Karpas-422 (cell line): ENCODE measurements around the gene CSTB. TPM values are rescaled to one million over a fixed set of nuclear protein-coding genes. Genes with fewer than 3 reads are reported as not detected.

ENCODE experiments used
- DNase-seq: peaks from one replicate; pipeline ENCODE4 v3.0.0-alpha.2; 2015
- H2AFZ ChIP-seq: fragments of 200-600 bp; sonication (generic); 2 replicates; pipeline ENCODE4 v1.6.1; 2014; ENCODE audit warnings: antibody characterized with exemption, low read length, mixed read lengths
- H3K27ac ChIP-seq: fragments of 200-600 bp; sonication (generic); 2 replicates; pipeline ENCODE4 v1.5.1; 2014; ENCODE audit warnings: mild to moderate bottlenecking, low read length, moderate library complexity
- H3K27me3 ChIP-seq: fragments of 200-600 bp; sonication (generic); 2 replicates; pipeline ENCODE4 v1.6.1; 2014; ENCODE audit warnings: low read length, mixed read lengths
- H3K36me3 ChIP-seq: fragments of 200-600 bp; sonication (generic); 2 replicates; pipeline ENCODE4 v1.6.1; 2014; ENCODE audit warnings: low read length, mixed read lengths; ENCODE audit not compliant: insufficient read depth
- H3K4me1 ChIP-seq: fragments of 200-600 bp; sonication (generic); 2 replicates; pipeline ENCODE4 v1.6.1; 2014; ENCODE audit warnings: mild to moderate bottlenecking, low read length, mixed read lengths
- H3K4me2 ChIP-seq: fragments of 200-600 bp; sonication (generic); 2 replicates; pipeline ENCODE4 v1.6.1; 2014; ENCODE audit warnings: low read length, low read depth, mild to moderate bottlenecking; ENCODE audit not compliant: poor library complexity, severe bottlenecking
- H3K4me3 ChIP-seq: fragments of 200-600 bp; sonication (generic); 2 replicates; pipeline ENCODE4 v1.5.1; 2014; ENCODE audit warnings: mild to moderate bottlenecking, antibody characterized with exemption, low read length, mixed read lengths
- H3K79me2 ChIP-seq: fragments of 200-600 bp; sonication (generic); 2 replicates; pipeline ENCODE4 v1.6.1; 2014; ENCODE audit warnings: mild to moderate bottlenecking, low read length, mixed read lengths
- H3K9ac ChIP-seq: fragments of 200-600 bp; sonication (generic); 2 replicates; pipeline ENCODE4 v1.6.0; 2014; ENCODE audit warnings: low read length
- H3K9me2 ChIP-seq: fragments of 200-600 bp; sonication (generic), shearing (Covaris generic); replicated peaks from 2 replicates; pipeline ENCODE4 v1.6.0; 2014; ENCODE audit warnings: mild to moderate bottlenecking, low read length, moderate library complexity; ENCODE audit not compliant: insufficient read depth
- H3K9me3 ChIP-seq: fragments of 300-700, 200-600 bp; sonication (generic); 2 replicates; pipeline ENCODE4 v1.6.1; 2014; ENCODE audit warnings: low read length, mixed read lengths
- H4K20me1 ChIP-seq: fragments of 200-600 bp; sonication (generic); 2 replicates; pipeline ENCODE4 v1.6.1; 2014; ENCODE audit warnings: mild to moderate bottlenecking, antibody characterized with exemption, low read length, low read depth; ENCODE audit not compliant: insufficient read depth
- total RNA-seq: library from RNA; depleted of rRNA; stranded (reverse); fragments of >200 nt; shearing (Covaris generic); gene quantifications from 2 replicates; pipeline ENCODE4 v1.2.3, GENCODE V29; 2014; ENCODE audit warnings: low replicate concordance

The CSTB gene
- total RNA-seq, 1 experiment from 2014 or later: 28.0 TPM

DNA sequence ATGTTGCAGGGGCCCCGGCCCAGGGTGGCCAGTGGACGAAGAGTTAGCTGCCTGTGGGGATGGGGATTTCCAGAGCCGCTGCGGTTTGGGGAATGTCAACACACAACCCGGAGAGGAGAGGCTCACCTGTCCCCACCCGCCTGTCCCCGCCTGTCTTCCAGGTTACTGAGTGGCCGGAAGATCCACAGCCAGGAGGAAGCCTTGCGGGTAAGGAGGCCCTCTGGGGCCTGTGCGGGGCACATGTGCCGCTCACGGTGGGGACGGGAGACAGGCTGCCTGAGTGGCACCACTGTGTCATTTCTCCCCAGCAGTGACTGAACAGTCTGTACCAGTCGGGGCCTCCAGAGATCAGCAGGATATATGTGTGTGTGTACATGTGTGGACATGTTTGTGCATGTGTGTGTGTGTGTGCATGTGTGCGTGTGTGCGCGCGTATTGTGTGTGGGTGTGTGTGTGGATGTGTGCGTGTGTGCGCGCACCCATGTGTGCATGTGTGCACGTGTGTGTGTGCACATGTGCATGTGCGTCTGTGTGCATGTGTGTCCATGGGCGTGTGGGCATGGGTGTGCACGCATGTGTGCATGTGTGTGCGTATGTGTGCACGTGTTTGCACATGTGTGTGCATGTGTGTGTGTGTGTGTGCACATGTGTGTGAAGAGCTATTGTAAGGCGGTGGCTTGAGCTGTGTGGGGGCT, 25.6 kb downstream of the CSTB start:
- H3K4me1 ChIP-seq: peaks cover 6% of the 10 kb centered on the region; the same call in 1 of the 2 replicates
- H2AFZ ChIP-seq: no peak overlapping the region
- H4K20me1 ChIP-seq: no peaks in the 10 kb centered on the region
- DNase-seq: no peak
- no peak overlapping the region for H3K27ac ChIP-seq
- no peak overlapping the region for H3K4me2 ChIP-seq
- H3K27me3 ChIP-seq: no peaks in the 10 kb centered on the region
- peaks cover 11% of the 10 kb centered on the region for H3K36me3 ChIP-seq
- H3K4me3 ChIP-seq: no peak overlapping the region
- H3K79me2 ChIP-seq: no peaks in the 10 kb centered on the region
- H3K9me2 ChIP-seq: no peaks in the 10 kb centered on the region
- H3K9ac ChIP-seq: no peak overlapping the region
- no peaks in the 10 kb centered on the region for H3K9me3 ChIP-seq

GRCh38 chr21:43749651-43750262, 26.4 kb downstream of the CSTB start:
- Histone ChIP-seq H3K9ac (no peak overlapping the region), H3K4me1 (peaks cover 6% of the 10 kb centered on the region; the same call in 1 of the 2 replicates), H3K36me3 (peaks cover 10% of the 10 kb centered on the region; the same call in 1 of the 2 replicates), H3K27ac (no peak overlapping the region), H3K4me2 (no peak overlapping the region), H3K79me2 (no peaks in the 10 kb centered on the region), H3K9me3 (no peaks in the 10 kb centered on the region), H3K27me3 (no peaks in the 10 kb centered on the region), H2AFZ (no peak overlapping the region), H3K4me3 (no peak overlapping the region), H4K20me1 (no peaks in the 10 kb centered on the region), H3K9me2 (no peaks in the 10 kb centered on the region)
- DNase-seq: no peak

- Histone ChIP-seq H3K4me3 (no peak overlapping the region), H3K9me3 (no peaks in the 10 kb centered on the region), H3K27ac (no peak overlapping the region), H3K9ac (no peak overlapping the region), H3K4me2 (no peak overlapping the region), H2AFZ (no peak overlapping the region), H4K20me1 (no peaks in the 10 kb centered on the region), H3K27me3 (no peaks in the 10 kb centered on the region), H3K36me3 (peaks cover 4% of the 10 kb centered on the region; the same call in 1 of the 2 replicates), H3K79me2 (no peaks in the 10 kb centered on the region), H3K4me1 (peaks cover 6% of the 10 kb centered on the region; the same call in 1 of the 2 replicates), H3K9me2 (no peaks in the 10 kb centered on the region)
- DNase-seq: no peak
These were observed 27.5 kb downstream of the CSTB start for GRCh38 chr21:43748622-43749021.

DNA sequence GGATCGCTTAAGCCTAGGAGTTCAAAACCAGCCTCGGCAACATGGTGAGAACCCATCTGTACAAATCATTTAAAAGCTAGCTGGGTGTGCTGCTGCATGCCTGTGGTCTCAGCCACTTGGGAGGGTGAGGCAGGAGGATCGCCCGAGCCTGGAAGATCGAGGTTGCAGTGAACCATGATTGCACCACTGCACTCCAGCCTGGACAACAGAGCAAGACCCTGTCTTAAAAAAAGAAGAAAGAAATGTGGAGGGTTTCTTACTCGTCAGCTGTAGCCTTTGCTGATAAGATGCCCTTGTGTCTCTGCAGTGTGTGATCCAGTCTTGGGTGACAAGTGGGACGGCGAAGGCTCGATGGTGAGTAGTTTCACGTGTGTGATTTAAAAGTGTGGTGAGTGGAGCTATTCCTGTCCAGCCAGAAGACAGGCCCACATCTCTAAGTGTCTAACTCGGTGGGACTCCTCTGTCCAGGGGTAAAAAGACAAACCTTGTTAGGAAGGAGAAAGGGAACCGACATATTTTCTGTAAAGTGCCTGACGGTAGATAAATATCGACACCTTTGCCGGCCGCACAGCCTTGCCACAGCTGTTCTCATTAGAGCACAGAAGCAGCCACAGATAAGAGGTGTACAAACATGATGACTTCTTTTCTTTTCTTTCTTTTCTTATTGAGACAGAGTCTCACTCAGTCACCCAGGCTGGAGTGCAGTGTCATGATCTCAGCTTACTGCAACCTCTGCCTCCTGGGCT, 30.2 kb downstream of the CSTB start:
- Histone ChIP-seq H3K36me3 (no peaks in the 10 kb centered on the region; the same call in 1 of the 2 replicates), H3K9me3 (no peaks in the 10 kb centered on the region), H4K20me1 (no peaks in the 10 kb centered on the region), H3K79me2 (no peaks in the 10 kb centered on the region), H3K9me2 (no peaks in the 10 kb centered on the region), H3K27me3 (no peaks in the 10 kb centered on the region), H3K9ac (no peak overlapping the region), H3K4me2 (no peak overlapping the region), H3K4me1 (peaks cover 6% of the 10 kb centered on the region; the same call in 1 of the 2 replicates), H3K27ac (no peak overlapping the region), H2AFZ (no peak overlapping the region), H3K4me3 (no peak overlapping the region)
- no peak for DNase-seq

DNA sequence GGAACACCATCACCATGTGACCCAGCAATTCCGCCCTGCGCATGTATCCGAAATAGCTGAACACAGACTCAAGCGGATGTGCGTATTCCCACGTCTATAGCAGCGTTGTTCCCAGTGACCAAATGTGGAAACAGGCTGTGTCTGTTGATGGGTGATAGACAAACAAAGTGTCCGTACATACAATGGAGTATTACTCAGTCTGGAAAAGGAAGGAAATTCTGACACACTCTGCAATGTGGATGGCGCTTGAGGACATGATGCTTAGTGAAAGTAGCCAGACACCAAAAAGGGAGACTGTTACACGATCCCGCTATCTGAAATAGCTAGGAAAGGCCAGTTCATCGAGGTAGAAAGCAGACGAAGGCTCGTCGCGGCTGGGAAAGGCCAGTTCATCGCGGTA, 31.4 kb downstream of the CSTB start:
- Histone ChIP-seq H3K79me2 (no peaks in the 10 kb centered on the region), H4K20me1 (no peaks in the 10 kb centered on the region)

GRCh38 chr21:43743947-43744346, 32.2 kb downstream of the CSTB start:
- no peaks in the 10 kb centered on the region for H3K79me2 ChIP-seq
- no peaks in the 10 kb centered on the region for H3K9me3 ChIP-seq
- H3K9ac ChIP-seq: no peak overlapping the region
- no peak overlapping the region for H3K27ac ChIP-seq
- H3K9me2 ChIP-seq: no peaks in the 10 kb centered on the region
- H4K20me1 ChIP-seq: no peaks in the 10 kb centered on the region
- no peak overlapping the region for H3K4me2 ChIP-seq
- no peak overlapping the region for H3K4me3 ChIP-seq
- no peaks in the 10 kb centered on the region; the same call in 1 of the 2 replicates for H3K36me3 ChIP-seq
- DNase-seq: no peak
- H2AFZ ChIP-seq: no peak overlapping the region
- no peaks in the 10 kb centered on the region for H3K27me3 ChIP-seq
- H3K4me1 ChIP-seq: 0 out of 2 replicates have a peak, but pooled peaks cover 3% of the 10 kb centered on the region

More for the DNA sequence above, 31.4 kb downstream of the CSTB start:
- no peak overlapping the region for H3K9ac ChIP-seq
- no peaks in the 10 kb centered on the region for H3K27me3 ChIP-seq
- H3K4me2 ChIP-seq: no peak overlapping the region
- H2AFZ ChIP-seq: no peak overlapping the region
- H3K4me3 ChIP-seq: no peak overlapping the region
- DNase-seq: no peak
- no peak overlapping the region for H3K27ac ChIP-seq
- no peaks in the 10 kb centered on the region; the same call in 1 of the 2 replicates for H3K36me3 ChIP-seq
- H3K4me1 ChIP-seq: peaks cover 6% of the 10 kb centered on the region; the same call in 1 of the 2 replicates
- H3K9me3 ChIP-seq: no peaks in the 10 kb centered on the region
- no peaks in the 10 kb centered on the region for H3K9me2 ChIP-seq

GRCh38 chr21:43741423-43742096, 34.5 kb downstream of the CSTB start:
- no peaks in the 10 kb centered on the region for H3K27me3 ChIP-seq
- no peaks in the 10 kb centered on the region for H3K9me3 ChIP-seq
- H3K9ac ChIP-seq: no peak overlapping the region
- no peak for DNase-seq
- H3K4me3 ChIP-seq: no peak overlapping the region
- H3K27ac ChIP-seq: no peak overlapping the region
- no peaks in the 10 kb centered on the region for H3K36me3 ChIP-seq
- no peak overlapping the region for H3K4me2 ChIP-seq
- no peaks in the 10 kb centered on the region for H3K4me1 ChIP-seq
- no peaks in the 10 kb centered on the region for H3K9me2 ChIP-seq
- H3K79me2 ChIP-seq: no peaks in the 10 kb centered on the region
- no peak overlapping the region for H2AFZ ChIP-seq
- H4K20me1 ChIP-seq: no peaks in the 10 kb centered on the region
